WTC11 (cell line): ENCODE measurements around the gene TEX19. TPM values are rescaled to one million over a fixed set of nuclear protein-coding genes. Genes with fewer than 3 reads are reported as not detected.
A peak's percentile ranks its signal among the peaks of the same experiment; 100 is the strongest.

ENCODE experiments used
- ATAC-seq: fragments of 200-7000 bp; cut with Tn5 transposase; 2 replicates; pipeline ENCODE4 v1.10.0; 2021; ENCODE audit warnings: mild to moderate bottlenecking, moderate library complexity
- CTCF ChIA-PET: fragments of 300-600 bp; sonication (Branson Sonifier 250); formaldehyde crosslinking; loops from one replicate; lab custom pipeline; 2021; ENCODE audit warnings: antibody characterized with exemption; lab: Charles Lee
- POLR2A ChIA-PET: fragments of 350-600 bp; sonication (Branson Sonifier 250); formaldehyde crosslinking; loops from one replicate; lab custom pipeline; 2021; ENCODE audit warnings: antibody characterized with exemption; lab: Charles Lee
- DNase-seq: peaks from one replicate; pipeline ENCODE4 v3.0.0; 2021; ENCODE audit warnings: low spot score
- H3K27ac Mint-ChIP-seq: 2 replicates; pipeline ENCODE4 v1.8.0; 2021; ENCODE audit warnings: mixed read lengths
- H3K27me3 Mint-ChIP-seq: 2 replicates; pipeline ENCODE4 v1.8.0; 2021; ENCODE audit warnings: low read depth, mild to moderate bottlenecking, moderate library complexity, mixed read lengths
- H3K36me3 Mint-ChIP-seq: 2 replicates; pipeline ENCODE4 v1.8.0; 2021; ENCODE audit warnings: mixed read lengths
- H3K4me1 Mint-ChIP-seq: 2 replicates; pipeline ENCODE4 v1.8.0; 2022; ENCODE audit warnings: mixed read lengths
- H3K4me3 Mint-ChIP-seq: 2 replicates; pipeline ENCODE4 v1.8.0; 2021; ENCODE audit warnings: mild to moderate bottlenecking, moderate library complexity, mixed read lengths
- H3K9me3 Mint-ChIP-seq: 2 replicates; pipeline ENCODE4 v1.8.0; 2021; ENCODE audit warnings: mixed read lengths
- CREB1 ChIP-seq: sonication (generic); formaldehyde crosslinking; IDR thresholded peaks from 2 replicates; pipeline ENCODE4 v1.8.0; 2023; ENCODE audit warnings: mild to moderate bottlenecking, missing genetic modification reagents
- EMX1 ChIP-seq: fragments of 250-450 bp; sonication (Bioruptor Pico); IDR thresholded peaks from 2 replicates; pipeline ENCODE4 v1.8.0; 2021; ENCODE audit warnings: mild to moderate bottlenecking
- ETV6 ChIP-seq: sonication (generic); formaldehyde crosslinking; IDR thresholded peaks from 2 replicates; pipeline ENCODE4 v1.8.1; 2022; ENCODE audit warnings: mild to moderate bottlenecking, missing genetic modification reagents
- MAX ChIP-seq: sonication (generic); formaldehyde crosslinking; IDR thresholded peaks from 2 replicates; pipeline ENCODE4 v1.8.0; 2022; ENCODE audit warnings: mild to moderate bottlenecking, missing genetic modification reagents
- MYBL2 ChIP-seq: sonication (generic); formaldehyde crosslinking; IDR thresholded peaks from 2 replicates; pipeline ENCODE4 v1.8.1; 2023; ENCODE audit warnings: mild to moderate bottlenecking, moderate library complexity, missing genetic modification reagents
- NFATC4 ChIP-seq: fragments of 250-450 bp; sonication (Bioruptor Pico); IDR thresholded peaks from 2 replicates; pipeline ENCODE4 v1.9.0; 2021; ENCODE audit warnings: mild to moderate bottlenecking
- PRDM15 ChIP-seq: sonication (generic); formaldehyde crosslinking; IDR thresholded peaks from 2 replicates; pipeline ENCODE4 v1.8.0; 2022; ENCODE audit warnings: missing genetic modification reagents
- SMAD4 ChIP-seq: sonication (generic); formaldehyde crosslinking; IDR thresholded peaks from 2 replicates; pipeline ENCODE4 v1.8.0; 2022; ENCODE audit warnings: mild to moderate bottlenecking, missing genetic modification reagents
- SOX15 ChIP-seq: fragments of 250-450 bp; sonication (Bioruptor Pico); IDR thresholded peaks from 2 replicates; pipeline ENCODE4 v1.9.0; 2021; ENCODE audit warnings: mild to moderate bottlenecking
- ZBTB21 ChIP-seq: sonication (generic); formaldehyde crosslinking; IDR thresholded peaks from 2 replicates; pipeline ENCODE4 v1.8.1; 2023; ENCODE audit warnings: mild to moderate bottlenecking, missing genetic modification reagents, borderline replicate concordance
- ZNF396 ChIP-seq: fragments of 250-450 bp; sonication (Bioruptor Pico); IDR thresholded peaks from 2 replicates; pipeline ENCODE4 v1.8.0; 2021; ENCODE audit warnings: mild to moderate bottlenecking, moderate library complexity, borderline replicate concordance
- ZNF671 ChIP-seq: fragments of 250-450 bp; sonication (Bioruptor Pico); IDR thresholded peaks from 2 replicates; pipeline ENCODE4 v1.8.0; 2021; ENCODE audit warnings: mild to moderate bottlenecking
- total RNA-seq: library from RNA; stranded (reverse); gene quantifications from 3 replicates; pipeline ENCODE4 v1.2.3, GENCODE V29; 2021
- TF ChIP-seq, protein P1 (sequence below): sonication (generic); formaldehyde crosslinking; IDR thresholded peaks from 2 replicates; pipeline ENCODE4 v1.8.1; 2023; ENCODE audit warnings: mild to moderate bottlenecking, missing genetic modification reagents, moderate library complexity
- TF ChIP-seq, protein P2 (sequence below): fragments of 250-450 bp; sonication (Bioruptor Pico); conservative IDR thresholded peaks from 2 replicates; pipeline ENCODE4 v1.9.0; 2021; ENCODE audit warnings: mild to moderate bottlenecking
- TF ChIP-seq, protein P3 (sequence below): sonication (generic); formaldehyde crosslinking; IDR thresholded peaks from 2 replicates; pipeline ENCODE4 v1.8.1; 2022; ENCODE audit warnings: mild to moderate bottlenecking, moderate library complexity, missing genetic modification reagents

TEX19 gene
- total RNA-seq, 1 experiment from 2014 or later, result 1.4 TPM

- Mint-ChIP-seq H3K4me1 (no peaks in the 10 kb centered on the region), H3K27ac (no peak overlapping the region), H3K36me3 (peaks cover 4% of the 10 kb centered on the region; the same call in 1 of the 2 replicates), H3K27me3 (no peaks in the 10 kb centered on the region), H3K4me3 (no peak overlapping the region), H3K9me3 (no peaks in the 10 kb centered on the region)
- ChIA-PET CTCF (interaction anchor here (0.6 to 1.4 kb wide), 3 partner anchors 9 to 56 kb away, joined by 3 to 5 read pairs (median 3); no protein-coding TSS in a partner anchor), POLR2A (interaction anchor here (0.6 kb wide), 1 partner anchor 74 kb away, joined by 12 read pairs; no protein-coding TSS in a partner anchor)
- no peak for ATAC-seq
- TF ChIP-seq PRDM15 (CRISPR knock-in tag) (no peak), MAX (CRISPR knock-in tag) (no peak), CREB1 (CRISPR knock-in tag) (no peak)
- DNase-seq, result no peak
Observed at GRCh38 chr17:82408288-82408937, 49.4 kb downstream of the TEX19 start.

DNA sequence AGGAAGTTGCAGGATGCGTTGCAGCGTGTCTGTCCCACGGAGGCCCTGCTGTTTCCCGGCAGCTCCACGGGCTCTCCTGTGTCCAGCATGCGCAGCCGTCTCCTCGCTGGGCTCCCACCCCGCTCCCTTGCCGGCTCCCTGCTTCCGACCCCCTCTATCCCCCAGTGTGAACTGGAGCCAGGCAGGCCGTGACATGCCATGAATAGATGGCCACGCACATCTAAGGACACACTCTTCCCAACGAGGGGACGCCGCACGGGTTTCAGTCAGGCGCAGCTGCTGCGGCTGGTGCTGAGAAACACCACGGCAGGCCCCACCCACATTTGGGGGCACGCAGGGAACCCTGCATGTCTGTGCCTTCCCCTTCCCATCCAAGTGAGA, 49.9 kb downstream of the TEX19 start:
- ChIA-PET POLR2A (interaction anchor here (0.6 kb wide), 1 partner anchor 74 kb away, joined by 12 read pairs; no protein-coding TSS in a partner anchor), CTCF (interaction anchor here (0.6 to 1.5 kb wide), 3 partner anchors 16 to 56 kb away, joined by 3 to 5 read pairs (median 3); no protein-coding TSS in a partner anchor)
- no peaks in the 10 kb centered on the region for H3K27me3 Mint-ChIP-seq
- ATAC-seq (no peak), DNase-seq (no peak)
- peak overlapping the region; percentile 68; the same call in 1 of the 2 replicates for H3K27ac Mint-ChIP-seq
- peaks cover 2% of the 10 kb centered on the region; the same call in 1 of the 2 replicates for H3K36me3 Mint-ChIP-seq
- no peaks in the 10 kb centered on the region for H3K9me3 Mint-ChIP-seq
- no peak for TF ChIP-seq MYBL2 (CRISPR knock-in tag)
- TF ChIP-seq, protein P1, sequence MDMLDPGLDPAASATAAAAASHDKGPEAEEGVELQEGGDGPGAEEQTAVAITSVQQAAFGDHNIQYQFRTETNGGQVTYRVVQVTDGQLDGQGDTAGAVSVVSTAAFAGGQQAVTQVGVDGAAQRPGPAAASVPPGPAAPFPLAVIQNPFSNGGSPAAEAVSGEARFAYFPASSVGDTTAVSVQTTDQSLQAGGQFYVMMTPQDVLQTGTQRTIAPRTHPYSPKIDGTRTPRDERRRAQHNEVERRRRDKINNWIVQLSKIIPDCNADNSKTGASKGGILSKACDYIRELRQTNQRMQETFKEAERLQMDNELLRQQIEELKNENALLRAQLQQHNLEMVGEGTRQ, result no peak
- no peak for TF ChIP-seq NFATC4 (CRISPR knock-in tag)
- TF ChIP-seq ZBTB21 (CRISPR knock-in tag), result no peak
- TF ChIP-seq, protein P2, sequence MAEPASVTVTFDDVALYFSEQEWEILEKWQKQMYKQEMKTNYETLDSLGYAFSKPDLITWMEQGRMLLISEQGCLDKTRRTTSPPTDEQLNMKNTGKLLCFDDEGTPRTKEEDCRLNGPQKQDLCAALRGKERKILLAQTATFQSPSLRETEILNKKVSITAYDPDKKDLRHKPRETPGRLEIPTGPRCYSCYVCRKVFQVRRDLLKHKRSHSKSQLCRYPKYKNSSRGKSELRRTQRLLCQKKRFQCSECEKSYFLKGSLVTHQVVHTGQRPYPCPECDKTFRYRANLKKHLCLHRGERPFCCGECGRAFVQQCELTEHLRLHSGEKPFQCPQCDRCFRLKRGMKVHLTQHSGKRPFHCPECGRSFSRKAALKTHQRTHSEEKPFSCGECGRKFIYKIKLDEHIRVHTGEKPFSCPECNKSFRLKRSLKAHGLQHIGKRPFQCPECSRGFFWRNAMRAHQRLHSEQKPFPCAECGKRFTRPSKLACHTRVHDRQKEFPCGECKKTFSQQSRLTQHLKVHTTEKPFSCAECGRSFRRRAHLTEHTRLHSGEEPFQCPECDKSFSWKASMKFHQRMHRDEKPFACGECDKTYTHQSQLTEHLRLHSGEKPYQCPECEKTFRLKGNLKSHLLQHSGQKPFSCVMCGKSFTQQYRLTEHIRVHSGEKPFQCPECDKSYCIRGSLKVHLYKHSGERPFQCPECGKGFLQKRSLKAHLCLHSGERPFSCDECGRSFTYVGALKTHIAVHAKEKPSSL, result no peak
- no peak for TF ChIP-seq EMX1 (CRISPR knock-in tag)
- no peak for TF ChIP-seq SMAD4 (CRISPR knock-in tag)
- TF ChIP-seq, protein P3, sequence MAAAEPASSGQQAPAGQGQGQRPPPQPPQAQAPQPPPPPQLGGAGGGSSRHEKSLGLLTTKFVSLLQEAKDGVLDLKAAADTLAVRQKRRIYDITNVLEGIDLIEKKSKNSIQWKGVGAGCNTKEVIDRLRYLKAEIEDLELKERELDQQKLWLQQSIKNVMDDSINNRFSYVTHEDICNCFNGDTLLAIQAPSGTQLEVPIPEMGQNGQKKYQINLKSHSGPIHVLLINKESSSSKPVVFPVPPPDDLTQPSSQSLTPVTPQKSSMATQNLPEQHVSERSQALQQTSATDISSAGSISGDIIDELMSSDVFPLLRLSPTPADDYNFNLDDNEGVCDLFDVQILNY (CRISPR knock-in tag), result no peak
- no peak for TF ChIP-seq ZNF396 (CRISPR knock-in tag)
- TF ChIP-seq SOX15 (CRISPR knock-in tag), result no peak
- TF ChIP-seq ETV6 (CRISPR knock-in tag), result no peak
- no peak for TF ChIP-seq PRDM15 (CRISPR knock-in tag)
- no peak for TF ChIP-seq ZNF671 (CRISPR knock-in tag)
- H3K4me3 Mint-ChIP-seq, result no peak overlapping the region
- H3K4me1 Mint-ChIP-seq, result no peaks in the 10 kb centered on the region
